Neural progenitor cell (in vitro differentiated cells): ENCODE data around the gene R3HDM1. TPM values are rescaled to one million over a fixed set of nuclear protein-coding genes. Genes with fewer than 3 reads are reported as not detected.
"Not testable (repeated sequence)": the region's sequence is repeated elsewhere in the genome, so short reads cannot be mapped to it uniquely, and the experiment has no call there.

Source experiments
- DNase-seq: peaks from one replicate; pipeline ENCODE4 v3.0.0-alpha.2; 2016; ENCODE audit warnings: low spot score
- H2AFZ ChIP-seq: fragments of 200-600 bp; sonication (generic); replicated peaks from 2 replicates; pipeline ENCODE4 v1.6.1; 2016; ENCODE audit warnings: antibody characterized with exemption
- H3F3A ChIP-seq: fragments of 200-600 bp; sonication (generic); 2 replicates; pipeline ENCODE4 v1.6.1; 2016; ENCODE audit warnings: antibody characterized with exemption, low read depth
- H3K27ac ChIP-seq: fragments of 200-600 bp; sonication (generic); 2 replicates; pipeline ENCODE4 v1.5.1; 2016; ENCODE audit warnings: mild to moderate bottlenecking
- H3K27me3 ChIP-seq: fragments of 200-600 bp; sonication (generic); 2 replicates; pipeline ENCODE4 v1.6.1; 2016; ENCODE audit warnings: mild to moderate bottlenecking, moderate library complexity
- H3K36me3 ChIP-seq: fragments of 200-600 bp; sonication (generic); 2 replicates; pipeline ENCODE4 v1.5.1; 2016
- H3K4me1 ChIP-seq: fragments of 200-600 bp; sonication (generic); 2 replicates; pipeline ENCODE4 v1.6.1; 2016; ENCODE audit warnings: mixed run types
- H3K4me2 ChIP-seq: fragments of 200-600 bp; sonication (generic); 2 replicates; pipeline ENCODE4 v1.6.1; 2016
- H3K4me3 ChIP-seq: fragments of 200-600 bp; sonication (generic); 2 replicates; pipeline ENCODE4 v1.5.1; 2016
- H3K79me2 ChIP-seq: fragments of 200-600 bp; sonication (generic); 2 replicates; pipeline ENCODE4 v1.6.1; 2016; ENCODE audit warnings: low read depth
- H3K9ac ChIP-seq: fragments of 200-600 bp; sonication (generic); 2 replicates; pipeline ENCODE4 v1.6.1; 2016
- H3K9me3 ChIP-seq: fragments of 200-600 bp; sonication (generic); 2 replicates; pipeline ENCODE4 v1.5.1; 2016; ENCODE audit warnings: low read depth
- H4K20me1 ChIP-seq: fragments of 200-600 bp; sonication (generic); 2 replicates; pipeline ENCODE4 v1.6.1; 2016; ENCODE audit warnings: low read depth
- H3K27ac Mint-ChIP-seq: 3 replicates; pipeline ENCODE4 v1.8.0; 2021; ENCODE audit warnings: mixed read lengths
- H3K27me3 Mint-ChIP-seq: 2 replicates; pipeline ENCODE4 v1.8.0; 2022; ENCODE audit warnings: low read depth, mild to moderate bottlenecking, inconsistent platforms, moderate library complexity, mixed read lengths; ENCODE audit not compliant: insufficient read depth
- H3K36me3 Mint-ChIP-seq: 3 replicates; pipeline ENCODE4 v1.8.0; 2021; ENCODE audit warnings: mixed read lengths
- H3K4me1 Mint-ChIP-seq: 3 replicates; pipeline ENCODE4 v1.8.0; 2021; ENCODE audit warnings: mixed read lengths
- H3K4me3 Mint-ChIP-seq: 3 replicates; pipeline ENCODE4 v1.8.0; 2021; ENCODE audit warnings: mild to moderate bottlenecking, moderate library complexity, mixed read lengths
- H3K9me3 Mint-ChIP-seq: 3 replicates; pipeline ENCODE4 v1.8.0; 2020; ENCODE audit warnings: mixed read lengths
- CTCF ChIP-seq: fragments of 200-600 bp; sonication (generic); IDR thresholded peaks from 2 replicates; pipeline ENCODE4 v1.5.1; 2017; ENCODE audit warnings: antibody characterized with exemption, mild to moderate bottlenecking
- EZH2 ChIP-seq: fragments of 200-600 bp; sonication (generic); IDR thresholded peaks from 2 replicates; pipeline ENCODE4 v1.6.1; 2017; ENCODE audit warnings: antibody characterized with exemption, mild to moderate bottlenecking, moderate library complexity
- EZH2phosphoT487 ChIP-seq: fragments of 200-600 bp; sonication (generic); IDR thresholded peaks from 2 replicates; pipeline ENCODE4 v1.6.1; 2017; ENCODE audit warnings: antibody characterized with exemption
- total RNA-seq: library from RNA; depleted of rRNA; stranded (reverse); fragments of >200 nt; gene quantifications from 2 replicates; pipeline ENCODE4 v1.2.3, GENCODE V29; 2015; ENCODE audit warnings: low replicate concordance

The R3HDM1 gene
- total RNA-seq, 1 donor from 2014 or later = 49.4 TPM

GRCh38 chr2:135708159-135708558 is 176.9 kb downstream of the R3HDM1 start:
- DNase-seq = no peak
- Mint-ChIP-seq H3K4me1 (no peaks in the 10 kb centered on the region), H3K27me3 (peaks cover 2% of the 10 kb centered on the region), H3K36me3 (peaks cover 6% of the 10 kb centered on the region), H3K9me3 (no peaks in the 10 kb centered on the region), H3K4me3 (no peak overlapping the region), H3K27ac (no peak overlapping the region)
- no peak overlapping the region for H3K4me2 ChIP-seq
- TF ChIP-seq CTCF = no peak
- TF ChIP-seq EZH2phosphoT487 = no peak
- TF ChIP-seq EZH2 = no peak
- H3K27me3 ChIP-seq = no peaks in the 10 kb centered on the region
- no peak overlapping the region for H3K4me3 ChIP-seq
- no peaks in the 10 kb centered on the region for H3K9me3 ChIP-seq
- H3K36me3 ChIP-seq = peaks cover 8% of the 10 kb centered on the region
- H3F3A ChIP-seq = peaks cover 8% of the 10 kb centered on the region
- no peak overlapping the region for H3K9ac ChIP-seq
- no peaks in the 10 kb centered on the region for H3K4me1 ChIP-seq
- no peaks in the 10 kb centered on the region for H4K20me1 ChIP-seq
- no peak overlapping the region for H3K27ac ChIP-seq
- H2AFZ ChIP-seq = no peak overlapping the region
- H3K79me2 ChIP-seq = no peaks in the 10 kb centered on the region

GRCh38 chr2:135709992-135710391 is 178.7 kb downstream of the R3HDM1 start:
- Histone ChIP-seq H3K4me2 (no peak overlapping the region), H4K20me1 (no peaks in the 10 kb centered on the region), H3K9ac (no peak overlapping the region), H3K36me3 (peaks cover 8% of the 10 kb centered on the region), H3K4me3 (no peak overlapping the region), H3K79me2 (no peaks in the 10 kb centered on the region), H3K9me3 (no peaks in the 10 kb centered on the region), H2AFZ (no peak overlapping the region), H3K4me1 (no peaks in the 10 kb centered on the region), H3K27ac (no peak overlapping the region), H3K27me3 (no peaks in the 10 kb centered on the region), H3F3A (peaks cover 8% of the 10 kb centered on the region)
- H3K4me1 Mint-ChIP-seq = no peaks in the 10 kb centered on the region
- no peak overlapping the region for H3K27ac Mint-ChIP-seq
- TF ChIP-seq CTCF (peak; percentile 98), EZH2phosphoT487 (no peak)
- H3K9me3 Mint-ChIP-seq = no peaks in the 10 kb centered on the region
- H3K27me3 Mint-ChIP-seq = no peaks in the 10 kb centered on the region
- peaks cover 5% of the 10 kb centered on the region for H3K36me3 Mint-ChIP-seq
- DNase-seq = peak; percentile 47
- H3K4me3 Mint-ChIP-seq = no peak overlapping the region

GRCh38 chr2:135715086-135715485 is 183.8 kb downstream of the R3HDM1 start:
- H3K79me2 ChIP-seq = not testable (repeated sequence)

GRCh38 chr2:135728064-135728743 is 196.9 kb downstream of the R3HDM1 start:
- H2AFZ ChIP-seq = no peak overlapping the region
- Mint-ChIP-seq H3K36me3 (peaks cover 13% of the 10 kb centered on the region), H3K9me3 (no peaks in the 10 kb centered on the region), H3K4me3 (no peak overlapping the region), H3K27ac (no peak overlapping the region), H3K4me1 (peaks cover 4% of the 10 kb centered on the region), H3K27me3 (peaks cover 2% of the 10 kb centered on the region)
- TF ChIP-seq EZH2phosphoT487 = no peak
- no peak for TF ChIP-seq EZH2
- TF ChIP-seq CTCF = no peak
- no peak overlapping the region for H3K9ac ChIP-seq
- no peak overlapping the region for H3K4me2 ChIP-seq
- DNase-seq = no peak
- H3K27ac ChIP-seq = no peak overlapping the region
- H3K36me3 ChIP-seq = peaks cover 5% of the 10 kb centered on the region
- H3K79me2 ChIP-seq = no peaks in the 10 kb centered on the region
- H3K9me3 ChIP-seq = no peaks in the 10 kb centered on the region
- H3K4me3 ChIP-seq = no peak overlapping the region
- H4K20me1 ChIP-seq = no peaks in the 10 kb centered on the region
- H3K4me1 ChIP-seq = peaks cover 3% of the 10 kb centered on the region
- H3K27me3 ChIP-seq = no peaks in the 10 kb centered on the region
- H3F3A ChIP-seq = no peaks in the 10 kb centered on the region

More at GRCh38 chr2:135715086-135715485, 183.8 kb downstream of the R3HDM1 start:
- not testable (repeated sequence) for DNase-seq, H3K27ac ChIP-seq, H3K27me3 Mint-ChIP-seq, H3K4me3 Mint-ChIP-seq, H3K4me3 ChIP-seq, H3K4me1 Mint-ChIP-seq, H3K9me3 ChIP-seq, H3K4me1 ChIP-seq, H3K9ac ChIP-seq, H3K4me2 ChIP-seq, H3K27me3 ChIP-seq, H3K9me3 Mint-ChIP-seq, H3K27ac Mint-ChIP-seq, H4K20me1 ChIP-seq, H3F3A ChIP-seq, H2AFZ ChIP-seq
- H3K36me3 ChIP-seq = peaks cover 12% of the 10 kb centered on the region
- H3K36me3 Mint-ChIP-seq = peaks cover 15% of the 10 kb centered on the region
